H9 (cell line): ENCODE measurements around the gene HSD17B2. TPM values are rescaled to one million over a fixed set of nuclear protein-coding genes. Genes with fewer than 3 reads are reported as not detected.

Source experiments
- DNase-seq: peaks from one replicate; pipeline ENCODE4 v3.0.0-alpha.2; 2017
- H2AFZ ChIP-seq: one replicate; pipeline ENCODE4 v1.6.1; 2013; ENCODE audit warnings: mild to moderate bottlenecking, low read length, control low read depth, moderate library complexity
- H2AK5ac ChIP-seq: 2 replicates; pipeline ENCODE4 v1.6.1; 2013; ENCODE audit warnings: low read length, control low read depth, mixed read lengths; ENCODE audit not compliant: insufficient read length
- H2BK120ac ChIP-seq: one replicate; pipeline ENCODE4 v1.6.1; 2013; ENCODE audit warnings: low read depth, mild to moderate bottlenecking, low read length, control low read depth, inconsistent platforms; ENCODE audit not compliant: poor library complexity, severe bottlenecking
- H2BK12ac ChIP-seq: 2 replicates; pipeline ENCODE4 v1.6.1; 2013; ENCODE audit warnings: low read length, control low read depth, mixed read lengths, low read depth; ENCODE audit not compliant: insufficient read length
- H2BK15ac ChIP-seq: 2 replicates; pipeline ENCODE4 v1.6.1; 2013; ENCODE audit warnings: low read depth, low read length, control low read depth
- H2BK20ac ChIP-seq: one replicate; pipeline ENCODE4 v1.6.1; 2013; ENCODE audit warnings: low read depth, mild to moderate bottlenecking, low read length, control low read depth, inconsistent platforms; ENCODE audit not compliant: poor library complexity, severe bottlenecking
- H2BK5ac ChIP-seq: 2 replicates; pipeline ENCODE4 v1.6.1; 2013; ENCODE audit warnings: low read length, control low read depth, mixed read lengths; ENCODE audit not compliant: insufficient read length
- H3K14ac ChIP-seq: 2 replicates; pipeline ENCODE4 v1.6.1; 2013; ENCODE audit warnings: low read length, control low read depth; ENCODE audit not compliant: insufficient read depth
- H3K18ac ChIP-seq: 2 replicates; pipeline ENCODE4 v1.6.1; 2013; ENCODE audit warnings: low read depth, mild to moderate bottlenecking, mixed read lengths, low read length, control low read depth; ENCODE audit not compliant: insufficient read length
- H3K23ac ChIP-seq: 2 replicates; pipeline ENCODE4 v1.6.1; 2013; ENCODE audit warnings: low read length, control low read depth, mixed read lengths, low read depth; ENCODE audit not compliant: insufficient read length
- H3K23me2 ChIP-seq: 2 replicates; pipeline ENCODE4 v1.6.1; 2013; ENCODE audit warnings: low read depth, mild to moderate bottlenecking, mixed read lengths, low read length, control low read depth; ENCODE audit not compliant: insufficient read length, poor library complexity, severe bottlenecking
- H3K27ac ChIP-seq: 2 replicates; pipeline ENCODE4 v1.5.1; 2013; ENCODE audit warnings: low read length, control low read depth, mixed read lengths, low read depth; ENCODE audit not compliant: insufficient read length
- H3K27me3 ChIP-seq: 2 replicates; pipeline ENCODE4 v1.6.1; 2013; ENCODE audit warnings: low read length, control low read depth, inconsistent platforms; ENCODE audit not compliant: insufficient read depth
- H3K4ac ChIP-seq: 2 replicates; pipeline ENCODE4 v1.6.1; 2013; ENCODE audit warnings: low read depth, mild to moderate bottlenecking, control low read depth, inconsistent platforms, low read length, moderate library complexity
- H3K4me1 ChIP-seq: 2 replicates; pipeline ENCODE4 v1.6.1; 2013; ENCODE audit warnings: low read length, control low read depth, inconsistent platforms; ENCODE audit not compliant: insufficient read depth
- H3K4me2 ChIP-seq: 2 replicates; pipeline ENCODE4 v1.6.1; 2013; ENCODE audit warnings: low read length, control low read depth, mixed read lengths; ENCODE audit not compliant: insufficient read length, insufficient read depth
- H3K56ac ChIP-seq: 2 replicates; pipeline ENCODE4 v1.6.1; 2013; ENCODE audit warnings: low read depth, mild to moderate bottlenecking, mixed read lengths, low read length, control low read depth; ENCODE audit not compliant: insufficient read length
- H3K79me1 ChIP-seq: 2 replicates; pipeline ENCODE4 v1.6.1; 2013; ENCODE audit warnings: low read depth, mild to moderate bottlenecking, moderate library complexity, low read length, control low read depth, inconsistent platforms; ENCODE audit not compliant: insufficient read depth, poor library complexity, severe bottlenecking
- H3K79me2 ChIP-seq: 2 replicates; pipeline ENCODE4 v1.6.1; 2013; ENCODE audit warnings: low read length, control low read depth, inconsistent platforms; ENCODE audit not compliant: insufficient read depth
- H3K9ac ChIP-seq: 2 replicates; pipeline ENCODE4 v1.6.1; 2013; ENCODE audit warnings: low read length, control low read depth, mixed read lengths; ENCODE audit not compliant: insufficient read length; ENCODE audit errors: extremely low read depth
- H3K9me3 ChIP-seq: one replicate; pipeline ENCODE4 v1.6.1; 2013; ENCODE audit warnings: low read depth, low read length, inconsistent platforms; ENCODE audit not compliant: control insufficient read depth
- H3T11ph ChIP-seq: one replicate; pipeline ENCODE4 v1.6.1; 2013; ENCODE audit warnings: mild to moderate bottlenecking, low read length, control low read depth, inconsistent platforms
- H4K20me1 ChIP-seq: one replicate; pipeline ENCODE4 v1.6.1; 2013; ENCODE audit not compliant: control insufficient read depth, insufficient read length, insufficient read depth
- H4K5ac ChIP-seq: 2 replicates; pipeline ENCODE4 v1.6.1; 2013; ENCODE audit warnings: low read depth, mild to moderate bottlenecking, mixed read lengths, low read length, control low read depth; ENCODE audit not compliant: insufficient read length
- H4K8ac ChIP-seq: replicated peaks from 2 replicates; pipeline ENCODE4 v1.6.1; 2013; ENCODE audit warnings: low read length, control low read depth, mixed read lengths, low read depth; ENCODE audit not compliant: insufficient read length
- H4K91ac ChIP-seq: 2 replicates; pipeline ENCODE4 v1.6.1; 2013; ENCODE audit warnings: low read depth, mild to moderate bottlenecking, moderate library complexity, mixed read lengths, low read length, control low read depth; ENCODE audit not compliant: insufficient read length
- H3K27ac Mint-ChIP-seq, 3 experiments: 2 replicates in 2 of 3; 3 replicates in 1 of 3; pipeline ENCODE4 v1.8.0; 2020 to 2021; ENCODE audit warnings: mixed read lengths in 3 of 3, mild to moderate bottlenecking in 1 of 3, moderate library complexity in 1 of 3
- H3K27me3 Mint-ChIP-seq: 2 replicates; pipeline ENCODE4 v1.8.0; 2021; ENCODE audit warnings: low read depth, mild to moderate bottlenecking, moderate library complexity, mixed read lengths
- H3K36me3 Mint-ChIP-seq, 3 experiments: 2 replicates in 2 of 3; 3 replicates in 1 of 3; pipeline ENCODE4 v1.8.0; 2020 to 2021; ENCODE audit warnings: low read depth in 3 of 3, mixed read lengths in 3 of 3; ENCODE audit not compliant: insufficient read depth in 1 of 3
- H3K4me1 Mint-ChIP-seq, 2 experiments: 2 replicates each; pipeline ENCODE4 v1.8.0; 2020; ENCODE audit warnings: mixed read lengths in 2 of 2
- H3K4me3 Mint-ChIP-seq, 2 experiments: 2 replicates in 1 of 2; 3 replicates in 1 of 2; pipeline ENCODE4 v1.8.0; 2020 to 2021; ENCODE audit warnings: mild to moderate bottlenecking in 2 of 2, mixed read lengths in 2 of 2, moderate library complexity in 1 of 2
- H3K9me3 Mint-ChIP-seq, 2 experiments: 2 replicates in 1 of 2; 3 replicates in 1 of 2; pipeline ENCODE4 v1.8.0; 2020; ENCODE audit warnings: mild to moderate bottlenecking in 2 of 2, mixed read lengths in 2 of 2, moderate library complexity in 1 of 2
- CTCF ChIP-seq: fragments of 200-600 bp; sonication (generic); conservative IDR thresholded peaks from 3 replicates; pipeline ENCODE4 v1.8.0; 2021; ENCODE audit warnings: antibody characterized with exemption, mild to moderate bottlenecking
- WGBS: extraction: QIAGEN DNeasy Blood & Tissue Kit; methylation state at CpG from one replicate; pipeline ENCODE4 v1.1.7; 2013; ENCODE audit warnings: missing lambda C conversion rate, low lambda C conversion rate, mixed read lengths; ENCODE audit not compliant: insufficient read length; ENCODE audit errors: extremely low coverage; 5-methylcytosine and 5-hydroxymethylcytosine counted together
- total RNA-seq: library from RNA; stranded (reverse); gene quantifications from 2 replicates; pipeline ENCODE4 v1.2.1, GENCODE V29; 2021

The HSD17B2 gene
- total RNA-seq, 1 experiment from 2014 or later = not detected

GRCh38 chr16:82044585-82044911, 9.5 kb downstream of the HSD17B2 start:
- no peak overlapping the region for H2BK120ac ChIP-seq
- H3K9me3 ChIP-seq = no peaks in the 10 kb centered on the region
- H2BK15ac ChIP-seq = no peak overlapping the region
- H3K79me2 ChIP-seq = no peaks in the 10 kb centered on the region
- H3K9ac ChIP-seq = no peak overlapping the region
- H2AFZ ChIP-seq = no peak overlapping the region
- H3K36me3 Mint-ChIP-seq = no peaks in the 10 kb centered on the region
- H3K23me2 ChIP-seq = no peaks in the 10 kb centered on the region
- no peak overlapping the region for H3K18ac ChIP-seq
- H3T11ph ChIP-seq = no peak overlapping the region
- H4K91ac ChIP-seq = no peak overlapping the region
- H3K79me1 ChIP-seq = no peaks in the 10 kb centered on the region
- no peak overlapping the region for H3K14ac ChIP-seq
- no peak overlapping the region for H2BK20ac ChIP-seq
- H3K23ac ChIP-seq = no peak overlapping the region
- H4K8ac ChIP-seq = no peak overlapping the region
- no peak for DNase-seq
- 0 out of 2 replicates have a peak, but pooled peaks cover 3% of the 10 kb centered on the region for H3K27me3 Mint-ChIP-seq
- no peak overlapping the region for H3K27ac Mint-ChIP-seq
- no CpG with 5 or more reads among the region's 3 CpGs for WGBS
- H4K20me1 ChIP-seq = no peaks in the 10 kb centered on the region
- no peak overlapping the region for H3K27ac ChIP-seq
- peaks cover 6 to 9% of the 10 kb centered on the region in 2 experiments for H3K4me1 Mint-ChIP-seq
- H3K27me3 ChIP-seq = no peaks in the 10 kb centered on the region
- no peak overlapping the region for H3K56ac ChIP-seq
- no peak overlapping the region for H3K4me3 Mint-ChIP-seq
- no peak for TF ChIP-seq CTCF
- no peak overlapping the region for H3K4ac ChIP-seq
- H2BK12ac ChIP-seq = no peak overlapping the region
- H3K4me1 ChIP-seq = peaks cover 4% of the 10 kb centered on the region; the same call in 1 of the 2 replicates
- no peak overlapping the region for H2AK5ac ChIP-seq
- no peak overlapping the region for H2BK5ac ChIP-seq
- no peak overlapping the region for H4K5ac ChIP-seq
- no peaks in the 10 kb centered on the region for H3K9me3 Mint-ChIP-seq
- H3K4me2 ChIP-seq = no peak overlapping the region
